ENCODE results near the gene MYO7B.

The MYO7B gene

GRCh38 chr2:127681288-127681804 is 145.9 kb downstream of the MYO7B start:
- no peak for TF ChIP-seq CTCF (IDR thresholded peaks at IDR 0.05; ENCODE audit: low read depth, low read length, missing control alignments)
- no peak overlapping the region for H3K4me3 ChIP-seq (replicated peaks; ENCODE audit: low read depth, low read length)
- no peak for DNase-seq (ENCODE audit: extremely low read depth, low read depth)

- no peak overlapping the region for H3K4me3 ChIP-seq (replicated peaks; ENCODE audit: low read depth, low read length)
- no peak for DNase-seq (ENCODE audit: extremely low read depth, low read depth)
- no peak for TF ChIP-seq CTCF (IDR thresholded peaks at IDR 0.05; ENCODE audit: low read depth, low read length, missing control alignments)
Observed at GRCh38 chr2:127681976-127682857, 146.7 kb downstream of the MYO7B start.

GRCh38 chr2:127683056-127683455 is 147.6 kb downstream of the MYO7B start:
- no peak for TF ChIP-seq CTCF (IDR thresholded peaks at IDR 0.05; ENCODE audit: low read depth, low read length, missing control alignments)
- DNase-seq (ENCODE audit: extremely low read depth, low read depth): no peak
- H3K4me3 ChIP-seq (replicated peaks; ENCODE audit: low read depth, low read length): no peak overlapping the region

GRCh38 chr2:127683757-127684156 is 148.3 kb downstream of the MYO7B start:
- no peak for TF ChIP-seq CTCF (IDR thresholded peaks at IDR 0.05; ENCODE audit: low read depth, low read length, missing control alignments)
- no peak for DNase-seq (ENCODE audit: extremely low read depth, low read depth)
- no peak overlapping the region for H3K4me3 ChIP-seq (replicated peaks; ENCODE audit: low read depth, low read length)

GRCh38 chr2:127685410-127686080 is 150.1 kb downstream of the MYO7B start:
- no peak for TF ChIP-seq CTCF (IDR thresholded peaks at IDR 0.05; ENCODE audit: low read depth, low read length, missing control alignments)
- DNase-seq (ENCODE audit: extremely low read depth, low read depth): no peak
- no peak overlapping the region for H3K4me3 ChIP-seq (replicated peaks; ENCODE audit: low read depth, low read length)
